ENCODE measurements around the gene RDH11.
"Not testable (repeated sequence)": the region's sequence is repeated elsewhere in the genome, so short reads cannot be mapped to it uniquely, and the experiment has no call there.

Gene RDH11

GRCh38 chr14:67695394-67695949, at the start of gene RDH11:
Gene RDH11, minus strand, starts transcription at chr14:67695764. Its CDS starts 61 bp downstream, at chr14:67695703.
- peak; percentile 98 for DNase-seq

- no peak for DNase-seq
These were observed 48.5 kb upstream of the RDH11 start for GRCh38 chr14:67744046-67744445.

- no peak for DNase-seq
These were observed 43.4 kb upstream of the RDH11 start for GRCh38 chr14:67738740-67739504.

DNA sequence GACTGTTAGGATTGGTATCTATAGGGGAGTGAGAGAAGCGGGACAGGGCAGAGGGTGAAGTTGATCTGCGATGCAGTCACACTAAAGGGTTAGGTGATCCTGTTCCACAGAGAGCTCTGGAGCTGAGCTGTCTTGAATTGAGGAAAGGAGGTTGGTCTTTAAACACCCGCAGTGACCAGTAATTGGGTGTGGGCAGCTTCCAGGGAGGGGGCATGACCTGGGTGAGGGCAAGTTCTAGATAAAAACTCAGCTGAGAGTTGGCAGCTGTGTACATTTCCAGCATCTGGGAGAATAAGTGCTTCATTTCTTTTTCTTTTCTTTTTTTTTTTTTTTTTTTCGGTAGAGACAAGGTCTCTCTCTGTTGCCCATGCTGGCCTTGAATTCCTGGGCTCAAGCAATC, 41.2 kb upstream of the RDH11 start:
- no peak for DNase-seq

- no peak for DNase-seq
These were observed 40.0 kb upstream of the RDH11 start for GRCh38 chr14:67735336-67736147.

- no peak for DNase-seq
These were observed 39.1 kb upstream of the RDH11 start for GRCh38 chr14:67734675-67735074.

DNA sequence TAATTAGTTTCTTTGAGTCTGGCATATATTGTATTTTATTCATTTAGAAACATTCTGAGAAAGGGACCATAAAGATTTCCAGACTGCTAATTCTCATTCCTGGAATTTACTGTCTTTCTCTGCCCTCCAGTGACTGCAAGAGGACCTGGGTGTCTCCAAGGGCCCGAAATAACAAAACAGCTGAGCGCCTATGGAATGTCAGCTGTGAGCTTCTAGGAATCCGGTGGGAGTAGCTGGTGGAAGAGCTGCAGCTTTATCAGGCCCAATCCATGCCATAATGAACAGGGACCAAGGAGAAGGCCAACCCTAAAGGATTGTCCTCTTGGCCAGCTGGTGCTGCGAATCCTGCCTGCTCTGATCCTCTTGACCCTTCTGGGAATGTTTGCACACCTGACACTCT, 38.1 kb upstream of the RDH11 start:
- no peak for DNase-seq

- DNase-seq, result peak; percentile 90
These were observed 33.7 kb upstream of the RDH11 start for GRCh38 chr14:67729072-67729885.

- DNase-seq, result no peak
These were observed 32.7 kb upstream of the RDH11 start for GRCh38 chr14:67728258-67728657.

DNA sequence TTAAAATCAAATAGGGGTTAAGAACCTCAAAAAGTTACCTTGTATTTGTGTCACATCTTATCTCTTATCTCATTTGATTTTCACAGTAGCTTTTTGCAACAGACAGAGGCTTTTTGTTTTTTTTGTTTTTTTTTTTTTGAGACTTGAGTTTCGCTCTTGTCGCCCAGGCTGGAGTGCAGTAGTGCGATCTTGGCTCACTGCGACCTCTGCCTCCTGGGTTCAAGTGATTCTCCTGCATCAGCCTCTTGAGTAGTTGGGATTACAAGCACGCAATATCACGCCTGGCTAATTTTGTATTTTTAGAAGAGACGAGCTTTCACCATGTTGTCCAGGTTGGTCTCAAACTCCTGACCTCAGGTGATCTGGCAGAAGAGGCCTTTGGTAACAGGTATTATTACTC, 31.8 kb upstream of the RDH11 start:
- no peak for DNase-seq

DNA sequence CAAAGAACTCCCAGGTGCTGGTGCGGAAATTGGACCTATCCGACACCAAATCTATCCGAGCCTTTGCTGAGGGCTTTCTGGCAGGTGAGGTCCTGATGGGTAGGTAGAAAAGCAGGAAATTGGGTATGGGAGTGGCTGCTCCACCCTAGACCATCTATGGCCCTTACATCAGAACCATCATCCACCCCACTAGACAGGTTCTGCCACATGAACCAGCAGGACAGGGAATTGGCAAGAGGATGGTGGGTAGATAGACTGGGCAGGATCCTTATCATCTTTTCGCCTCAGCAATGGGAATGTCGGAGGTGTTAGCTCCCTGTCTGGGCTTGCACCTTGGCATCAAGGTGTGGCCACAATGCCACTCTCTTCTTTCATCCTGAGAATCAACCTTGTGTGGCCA, 29.6 kb upstream of the RDH11 start:
- DNase-seq, result no peak

DNA sequence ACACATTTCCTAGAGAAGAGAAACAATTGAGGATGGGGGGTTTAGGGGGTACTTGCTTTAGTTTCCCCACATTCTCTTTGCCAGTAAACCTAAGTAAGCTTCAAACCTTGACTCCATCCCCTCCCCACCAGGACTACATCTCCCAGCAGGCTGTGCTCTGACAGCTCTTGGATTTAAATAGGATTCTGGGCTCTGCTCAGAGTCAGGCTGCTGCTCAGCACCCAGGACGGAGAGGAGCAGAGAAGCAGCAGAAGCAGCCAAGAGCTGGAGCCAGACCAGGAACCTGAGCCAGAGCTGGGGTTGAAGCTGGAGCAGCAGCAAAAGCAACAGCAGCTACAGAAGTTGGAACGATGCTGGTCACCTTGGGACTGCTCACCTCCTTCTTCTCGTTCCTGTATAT, 26.7 kb upstream of the RDH11 start:
- peak; percentile 36 for DNase-seq

DNA sequence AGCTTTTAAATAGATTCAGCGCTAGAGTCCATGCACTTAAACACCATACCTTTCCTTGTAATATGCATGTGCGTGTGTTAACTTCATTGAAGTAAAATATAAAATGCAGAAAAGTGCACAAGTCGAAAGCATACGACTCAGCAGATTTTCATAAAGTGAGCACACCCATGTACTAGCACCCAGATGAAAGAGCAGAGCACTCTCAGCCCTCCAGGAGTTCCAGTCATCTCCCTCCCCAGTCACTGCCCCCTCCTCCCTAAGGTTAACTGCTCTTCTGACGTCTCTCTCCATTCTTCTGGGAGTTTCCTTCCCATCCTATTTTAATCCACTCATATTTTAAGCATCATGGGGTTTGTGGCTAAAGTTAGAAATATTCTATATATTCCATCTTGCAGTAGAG, 26.3 kb upstream of the RDH11 start:
- DNase-seq, result no peak

- DNase-seq, result no peak
These were observed 24.3 kb upstream of the RDH11 start for GRCh38 chr14:67719866-67720265.

DNA sequence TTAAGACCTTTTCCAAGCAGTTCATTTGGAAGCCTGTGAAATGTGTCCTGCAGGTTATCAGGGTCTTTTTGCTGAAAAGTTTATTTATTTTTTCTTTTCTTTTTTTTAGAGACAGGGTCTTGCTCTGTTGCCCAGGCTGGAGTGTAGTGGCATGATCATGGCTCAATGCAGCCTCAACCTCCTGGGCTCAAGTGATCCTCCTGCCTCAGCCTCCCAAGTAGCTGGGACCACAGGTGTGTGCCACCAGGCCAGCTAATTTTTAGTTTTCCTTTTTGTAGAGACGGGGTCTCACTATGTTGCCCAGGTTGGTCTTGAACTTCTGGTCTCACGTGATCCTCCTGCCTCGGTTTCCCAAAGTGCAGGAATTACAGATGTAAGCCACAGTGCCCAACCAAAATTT, 23.8 kb upstream of the RDH11 start:
- not testable (repeated sequence) for DNase-seq

GRCh38 chr14:67718265-67718664, 22.7 kb upstream of the RDH11 start:
- DNase-seq, result no peak

- no peak for DNase-seq
These were observed 21.5 kb upstream of the RDH11 start for GRCh38 chr14:67717048-67717447.

DNA sequence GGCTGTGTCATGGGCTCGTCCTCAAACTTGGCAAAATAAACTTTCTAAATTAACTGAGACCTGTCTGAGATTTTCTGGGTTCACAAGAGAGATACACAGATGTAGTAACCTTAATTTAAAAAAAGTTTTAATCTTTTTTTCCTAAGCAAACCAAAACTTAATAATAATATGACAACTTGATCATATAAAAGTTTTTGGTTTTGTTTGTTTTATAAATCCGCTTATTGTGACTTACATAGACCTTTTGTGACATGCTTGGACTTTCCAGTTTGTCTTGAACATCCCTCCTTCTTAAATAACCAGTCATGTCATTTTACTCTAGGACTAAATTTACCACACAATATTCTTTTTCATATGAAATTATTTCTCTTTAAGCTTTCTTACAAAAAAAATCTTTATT, 14.6 kb upstream of the RDH11 start:
- DNase-seq, result no peak

- not testable (repeated sequence) for DNase-seq
These were observed 14.2 kb upstream of the RDH11 start for GRCh38 chr14:67709796-67710195.

DNA sequence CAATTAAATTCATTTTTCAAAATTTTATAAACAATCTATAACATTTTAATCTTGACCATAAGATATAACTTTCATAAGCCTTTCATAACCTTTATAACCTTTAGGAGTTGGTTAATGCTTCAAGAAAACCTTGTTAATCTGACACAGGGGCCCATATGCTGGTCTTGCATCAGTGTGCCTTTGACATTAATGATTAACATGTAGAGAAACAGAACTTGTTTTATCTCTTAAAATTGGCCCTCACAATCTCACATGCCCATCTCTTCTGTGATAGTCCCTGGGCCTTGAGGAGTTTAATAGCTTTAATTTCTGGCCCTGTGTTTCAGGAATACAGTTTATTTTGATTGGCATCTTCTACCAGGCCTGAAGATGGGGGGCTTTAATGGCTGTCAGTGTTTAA, 13.8 kb upstream of the RDH11 start:
- not testable (repeated sequence) for DNase-seq

DNA sequence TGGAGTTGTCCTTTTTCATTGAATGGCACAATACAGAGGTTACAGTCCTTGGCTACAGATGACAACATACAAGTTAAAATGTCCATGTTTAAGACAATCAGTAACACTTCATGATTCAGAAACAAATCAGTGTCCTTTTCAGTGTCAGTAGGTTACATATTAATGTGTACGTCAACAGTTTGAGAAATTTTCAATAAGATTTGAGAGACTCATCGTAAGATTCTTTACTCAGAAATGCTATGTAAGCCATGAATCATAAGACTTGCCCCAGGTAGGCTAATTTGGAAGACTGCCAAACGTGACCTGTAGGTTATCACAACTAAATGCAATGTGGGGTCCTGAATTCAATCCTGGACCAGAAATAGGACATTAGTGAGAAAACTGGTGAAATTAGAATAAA, 9.6 kb upstream of the RDH11 start:
- DNase-seq, result no peak

DNA sequence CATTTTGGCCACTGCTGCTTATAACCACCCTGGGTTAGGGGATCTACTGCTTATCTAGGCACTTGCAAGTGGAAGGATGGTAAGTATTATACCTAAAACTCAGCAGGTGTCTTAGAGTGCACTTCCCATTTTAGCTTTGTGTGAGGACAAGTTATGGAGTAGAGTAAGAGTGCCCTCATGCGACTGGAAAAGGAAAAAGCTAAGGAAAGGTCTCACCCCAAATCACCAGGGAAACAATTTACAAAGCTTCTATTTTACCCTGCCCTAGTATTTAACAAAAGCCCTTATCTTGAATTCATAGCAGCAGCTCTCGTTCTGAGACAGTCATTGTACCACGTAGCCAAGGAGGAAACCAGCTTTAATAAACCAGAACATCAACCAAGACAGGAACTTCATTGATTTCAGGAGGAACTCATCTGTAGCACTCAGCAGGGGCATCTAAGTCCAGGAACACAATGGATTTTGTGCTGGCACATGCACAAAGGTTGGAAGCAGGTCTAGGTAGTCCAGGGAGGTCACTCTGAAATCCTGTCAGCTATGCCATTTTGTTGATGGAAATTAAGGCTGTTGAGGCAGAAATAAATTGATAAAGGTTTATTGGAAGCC, 9.0 kb upstream of the RDH11 start:
- DNase-seq, result peak; percentile 97

GRCh38 chr14:67703997-67704396, 8.4 kb upstream of the RDH11 start:
- no peak for DNase-seq
